Tongue (tissue), 2 donors: ENCODE data around the gene WFDC9. TPM values are rescaled to one million over a fixed set of nuclear protein-coding genes. Genes with fewer than 3 reads are reported as not detected.
A peak's percentile ranks its signal among the peaks of the same experiment; 100 is the strongest.
"Not testable (repeated sequence)": the region's sequence is repeated elsewhere in the genome, so short reads cannot be mapped to it uniquely, and the experiment has no call there.

ENCODE experiments used
- DNase-seq: peaks from one replicate; pipeline ENCODE4 v3.0.0-alpha.2; 2015
- total RNA-seq: library from RNA; depleted of rRNA; stranded (reverse); fragments of >200 nt; gene quantifications from one replicate; pipeline ENCODE4 v1.2.3, GENCODE V29; 2014

The WFDC9 gene
- total RNA-seq: not detected

GRCh38 chr20:45631184-45631583 is at the start of gene WFDC9:
Gene WFDC9 (minus strand): TSS chr20:45631284. CDS start chr20:45610181, 21,103 bp downstream.
- DNase-seq: no peak

- no peak for DNase-seq
Measured at GRCh38 chr20:45679650-45680049, 48.6 kb upstream of the WFDC9 start.

GRCh38 chr20:45672765-45673164 is 41.7 kb upstream of the WFDC9 start:
- DNase-seq: no peak

GRCh38 chr20:45670139-45670538 is 39.1 kb upstream of the WFDC9 start, which contains the start of gene WFDC11:
Gene WFDC11 (minus strand): TSS chr20:45670239. CDS start chr20:45650600, 19,639 bp downstream.
- DNase-seq: no peak

- not testable (repeated sequence) for DNase-seq
Measured at GRCh38 chr20:45657038-45657437, 26.0 kb upstream of the WFDC9 start.

GRCh38 chr20:45651726-45652125 is 20.6 kb upstream of the WFDC9 start:
- not testable (repeated sequence) for DNase-seq

GRCh38 chr20:45649312-45649863 is 18.3 kb upstream of the WFDC9 start:
- DNase-seq: no peak

GRCh38 chr20:45647441-45648050 is 16.5 kb upstream of the WFDC9 start:
- no peak for DNase-seq

GRCh38 chr20:45646875-45647274 is 15.8 kb upstream of the WFDC9 start:
- DNase-seq: no peak

- DNase-seq: not testable (repeated sequence)
Measured at GRCh38 chr20:45645869-45646268, 14.8 kb upstream of the WFDC9 start.

- DNase-seq: not testable (repeated sequence)
Measured at GRCh38 chr20:45641076-45641475, 10.0 kb upstream of the WFDC9 start.

- DNase-seq: no peak
Measured at GRCh38 chr20:45639687-45640086, 8.6 kb upstream of the WFDC9 start.

GRCh38 chr20:45636513-45636912 is 5.4 kb upstream of the WFDC9 start:
- no peak for DNase-seq

GRCh38 chr20:45630371-45630770 is 713 bp downstream of the WFDC9 start:
- no peak for DNase-seq

- peak; percentile 34 for DNase-seq
Measured at GRCh38 chr20:45629496-45630100, 1.5 kb downstream of the WFDC9 start, which contains the start of gene WFDC10A. Gene WFDC10A (plus strand): TSS chr20:45629739. CDS start chr20:45629814, 75 bp downstream.

GRCh38 chr20:45626540-45626939 is 4.5 kb downstream of the WFDC9 start:
- no peak for DNase-seq

- DNase-seq: no peak
Measured at GRCh38 chr20:45621593-45621992, 9.5 kb downstream of the WFDC9 start.

- no peak for DNase-seq
Measured at GRCh38 chr20:45617591-45617990, 13.5 kb downstream of the WFDC9 start.

GRCh38 chr20:45612314-45612713 is 18.8 kb downstream of the WFDC9 start:
- DNase-seq: no peak

GRCh38 chr20:45611054-45611453 is 20.0 kb downstream of the WFDC9 start:
- DNase-seq: no peak

- DNase-seq: no peak
Measured at GRCh38 chr20:45607810-45608209, 23.3 kb downstream of the WFDC9 start.

- DNase-seq: no peak
Measured at GRCh38 chr20:45595235-45595634, 35.8 kb downstream of the WFDC9 start.

GRCh38 chr20:45593498-45593897 is 37.6 kb downstream of the WFDC9 start:
- DNase-seq: no peak
